Activated CD4-positive, alpha-beta memory T cell treated with anti-CD3 and anti-CD28 coated beads, Interleukin-2, amount 10 ng/mL, durations not matched to agents 7 days and 5 days (primary cell): ENCODE measurements around the gene MCFD2. TPM values are rescaled to one million over a fixed set of nuclear protein-coding genes. Genes with fewer than 3 reads are reported as not detected.
"Not testable (repeated sequence)": the region's sequence is repeated elsewhere in the genome, so short reads cannot be mapped to it uniquely, and the experiment has no call there.

ENCODE experiments used
- CTCF ChIA-PET: fragments of 350-600 bp; sonication (Branson Sonifier 250); formaldehyde crosslinking; loops from one replicate; lab custom pipeline; 2021; ENCODE audit warnings: antibody characterized with exemption, inconsistent platforms; lab: Charles Lee
- POLR2A ChIA-PET: fragments of 350-600 bp; sonication (Branson Sonifier 250); formaldehyde crosslinking; loops from one replicate; lab custom pipeline; 2021; ENCODE audit warnings: antibody characterized with exemption; lab: Charles Lee
- DNase-seq: peaks from one replicate; pipeline ENCODE4 v3.0.0-alpha.2; 2020
- H3K27ac Mint-ChIP-seq: one replicate; pipeline ENCODE4 v1.8.0; 2021; ENCODE audit warnings: mild to moderate bottlenecking, mixed read lengths
- H3K27me3 Mint-ChIP-seq: one replicate; pipeline ENCODE4 v1.8.0; 2021; ENCODE audit warnings: mixed read lengths
- H3K36me3 Mint-ChIP-seq: one replicate; pipeline ENCODE4 v1.8.0; 2021; ENCODE audit warnings: low read depth, mixed read lengths
- H3K4me1 Mint-ChIP-seq: one replicate; pipeline ENCODE4 v1.8.0; 2021; ENCODE audit warnings: mixed read lengths
- H3K4me3 Mint-ChIP-seq: one replicate; pipeline ENCODE4 v1.8.0; 2021; ENCODE audit warnings: mild to moderate bottlenecking, mixed read lengths
- H3K9me3 Mint-ChIP-seq: one replicate; pipeline ENCODE4 v1.8.0; 2021; ENCODE audit warnings: mixed read lengths
- total RNA-seq, 2 experiments: library from RNA; stranded (reverse); gene quantifications; one replicate each; pipeline ENCODE4 v1.2.3, GENCODE V29; 2021

MCFD2 gene
- total RNA-seq, 2 experiments from 2014 or later, result 48.4 to 48.8 TPM

DNA sequence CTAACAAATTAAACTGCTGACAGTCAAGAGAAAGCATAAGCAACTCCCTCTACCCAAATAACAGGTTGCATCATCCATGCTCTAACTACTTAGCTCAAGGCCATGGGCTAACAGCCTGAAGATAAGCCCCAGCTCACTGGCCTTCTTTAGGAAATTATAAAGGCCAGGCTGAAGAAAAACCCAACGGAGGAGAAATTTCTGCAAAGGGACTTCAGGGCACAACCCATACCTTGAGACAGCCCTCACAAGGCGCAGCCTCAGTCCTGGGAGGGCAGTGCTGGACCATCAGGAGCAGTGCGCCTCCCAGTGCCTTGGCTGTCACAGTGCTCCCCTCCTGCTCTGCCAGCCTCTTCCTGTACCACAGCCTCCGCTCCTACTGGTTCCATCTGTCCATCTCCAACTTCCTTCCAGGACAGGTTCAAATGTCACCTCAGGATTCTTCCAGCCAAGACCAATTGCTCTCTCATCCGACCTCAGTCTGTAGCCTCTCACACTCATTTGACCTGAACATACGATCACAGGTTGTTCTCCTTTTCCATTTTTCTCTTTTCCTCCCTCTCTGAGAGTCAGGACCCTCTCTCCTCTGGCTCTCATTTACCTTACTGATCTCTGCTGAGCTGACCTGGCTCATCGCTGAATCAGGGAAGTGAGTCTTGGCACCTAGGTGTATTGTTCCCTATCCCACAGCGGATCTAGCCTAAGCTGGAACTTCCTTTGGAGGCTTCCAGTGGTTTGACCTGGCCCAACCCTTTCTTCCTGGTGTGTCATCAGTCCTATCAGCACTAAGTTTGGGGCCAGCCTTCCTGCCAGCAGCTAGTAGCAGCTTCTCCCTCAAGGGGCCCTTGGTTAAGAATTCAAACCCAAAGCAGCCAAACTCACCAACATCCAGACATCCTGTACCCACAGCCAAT is 1.9 kb downstream of the MCFD2 start:
- Mint-ChIP-seq H3K4me1 (peaks cover 62% of the 10 kb centered on the region), H3K27me3 (peaks cover 8% of the 10 kb centered on the region), H3K27ac (no peak overlapping the region), H3K9me3 (no peaks in the 10 kb centered on the region), H3K36me3 (peaks cover 23% of the 10 kb centered on the region), H3K4me3 (no peak overlapping the region)
- DNase-seq, result no peak
- POLR2A ChIA-PET, result no interaction called here
- CTCF ChIA-PET, result interaction anchor here (1.1 kb wide), 1 partner anchor 24 kb away, joined by 3 read pairs; no protein-coding TSS in a partner anchor

DNA sequence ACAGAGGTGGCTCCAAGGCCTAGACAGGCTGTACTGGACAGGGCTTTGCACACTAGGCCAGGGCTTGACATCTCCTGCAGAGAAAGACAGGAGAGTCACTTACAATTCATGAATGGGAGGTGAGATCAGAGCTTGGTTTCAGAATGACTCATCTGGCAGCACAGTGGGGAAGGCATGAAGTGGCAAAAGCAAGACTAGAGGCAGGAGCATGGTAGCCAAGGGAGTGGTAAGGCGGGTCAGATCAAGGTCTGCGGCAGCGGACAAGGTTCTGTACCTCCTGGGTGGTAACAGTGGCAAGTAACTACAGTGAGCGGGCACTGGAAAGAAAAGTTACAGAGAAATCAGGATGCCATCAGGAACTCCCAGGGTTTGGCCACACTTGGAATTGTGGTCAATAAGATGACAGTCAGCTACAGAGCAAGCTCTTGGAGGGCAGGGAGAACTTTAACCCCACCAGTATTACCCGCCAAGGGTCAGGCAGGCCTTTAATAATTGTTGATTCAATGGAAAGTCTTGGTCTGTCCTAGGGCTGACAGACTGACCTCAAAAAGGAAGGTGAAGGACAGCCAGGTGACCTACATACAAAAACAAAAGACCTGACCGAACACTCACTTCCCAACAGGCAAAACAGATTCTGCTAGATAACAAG is 5.7 kb downstream of the MCFD2 start:
- Mint-ChIP-seq H3K27me3 (no peaks in the 10 kb centered on the region), H3K9me3 (no peaks in the 10 kb centered on the region), H3K4me1 (peaks cover 38% of the 10 kb centered on the region), H3K36me3 (peaks cover 52% of the 10 kb centered on the region), H3K27ac (peak overlapping the region; percentile 1), H3K4me3 (no peak overlapping the region)
- ChIA-PET POLR2A (no interaction called here), CTCF (interaction anchor here (0.5 to 1.0 kb wide), 3 partner anchors 9 to 253 kb away, joined by 4 to 5 read pairs (median 5); no protein-coding TSS in a partner anchor)
- peak; percentile 61 for DNase-seq

DNA sequence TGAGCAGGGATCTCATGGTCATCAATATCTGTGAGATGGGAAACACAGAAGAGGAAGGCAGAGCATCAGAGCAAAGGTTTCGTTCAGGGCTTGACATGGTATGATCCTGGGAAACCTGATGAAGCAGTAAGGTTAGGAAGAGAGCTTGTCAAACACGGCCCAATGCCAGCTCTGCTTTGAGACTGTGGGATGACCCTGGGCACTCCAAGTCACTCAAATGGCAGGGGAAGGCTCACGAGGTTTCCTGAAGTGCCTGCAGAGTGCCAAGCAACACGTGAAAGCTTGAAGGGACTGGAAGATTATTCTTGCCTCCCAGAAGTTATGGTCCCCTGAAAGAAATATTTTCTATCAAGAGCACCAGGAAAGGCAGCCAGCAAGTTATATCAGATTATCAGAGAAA is 6.5 kb downstream of the MCFD2 start:
- ChIA-PET POLR2A (no interaction called here), CTCF (interaction anchor here (0.5 to 1.5 kb wide), 4 partner anchors 10 to 252 kb away, joined by 4 to 5 read pairs (median 5); no protein-coding TSS in a partner anchor)
- Mint-ChIP-seq H3K27me3 (no peaks in the 10 kb centered on the region), H3K9me3 (no peaks in the 10 kb centered on the region), H3K4me3 (no peak overlapping the region), H3K27ac (no peak overlapping the region), H3K36me3 (peaks cover 57% of the 10 kb centered on the region), H3K4me1 (peaks cover 30% of the 10 kb centered on the region)
- no peak for DNase-seq

DNA sequence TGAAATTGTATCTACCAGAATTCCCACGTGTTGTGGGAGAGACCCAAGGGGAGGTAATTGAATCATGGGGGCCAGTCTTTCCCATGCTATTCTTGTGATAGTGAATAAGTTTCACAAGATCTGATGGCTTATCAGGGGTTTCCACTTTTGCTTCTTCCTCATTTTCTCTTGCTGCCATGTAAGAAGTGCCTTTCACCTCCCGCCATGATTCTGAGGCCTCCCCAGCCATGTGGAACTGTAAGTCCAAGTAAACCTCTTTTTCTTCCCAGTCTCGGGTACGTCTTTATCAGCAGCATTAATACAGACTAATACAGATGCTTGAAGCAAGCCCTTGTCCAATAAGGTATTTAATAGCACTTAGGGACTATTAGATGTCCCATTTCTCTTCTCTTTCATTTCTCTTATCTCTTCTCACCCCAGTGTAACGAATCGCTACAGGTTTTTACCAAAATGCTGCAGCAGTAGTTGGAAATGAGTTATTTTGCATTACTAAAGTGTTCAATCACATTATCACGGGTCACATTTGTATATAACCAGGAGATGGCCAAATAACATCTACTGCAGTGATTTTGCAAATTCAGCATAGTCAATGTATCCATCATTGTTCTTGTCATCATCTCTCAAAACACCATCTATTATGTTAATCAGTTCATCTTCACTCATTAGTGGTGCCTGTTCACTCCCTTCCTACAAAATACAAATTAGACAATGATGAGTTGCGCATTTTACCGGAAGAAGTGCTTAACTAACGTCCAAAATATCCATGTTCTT is 10.5 kb downstream of the MCFD2 start:
- CTCF ChIA-PET, H3K27me3 Mint-ChIP-seq, DNase-seq, H3K27ac Mint-ChIP-seq, H3K9me3 Mint-ChIP-seq, POLR2A ChIA-PET, H3K4me3 Mint-ChIP-seq: not testable (repeated sequence)
- Mint-ChIP-seq H3K4me1 (peaks cover 16% of the 10 kb centered on the region), H3K36me3 (peaks cover 42% of the 10 kb centered on the region)

DNA sequence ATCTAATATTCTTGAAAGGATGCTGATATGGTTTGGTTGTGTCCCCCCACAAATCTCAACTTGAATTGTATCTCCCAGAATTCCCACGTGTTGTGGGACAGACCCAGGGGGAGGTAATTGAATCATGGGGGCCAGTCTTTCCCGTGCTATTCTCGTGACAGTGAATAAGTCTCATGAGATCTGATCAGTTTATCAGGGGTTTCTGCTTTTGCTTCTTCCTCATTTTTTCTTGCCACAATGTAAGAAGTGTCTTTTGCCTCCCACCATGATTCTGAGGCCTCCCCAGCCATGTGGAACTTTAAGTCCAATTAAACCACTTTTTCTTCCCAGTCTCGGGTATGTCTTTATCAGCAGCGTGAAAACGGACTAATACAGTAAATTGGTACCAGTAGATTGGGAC is 12.6 kb downstream of the MCFD2 start:
- DNase-seq, POLR2A ChIA-PET, H3K27me3 Mint-ChIP-seq, H3K4me1 Mint-ChIP-seq, H3K9me3 Mint-ChIP-seq, CTCF ChIA-PET, H3K4me3 Mint-ChIP-seq, H3K27ac Mint-ChIP-seq: not testable (repeated sequence)
- peaks cover 28% of the 10 kb centered on the region for H3K36me3 Mint-ChIP-seq

DNA sequence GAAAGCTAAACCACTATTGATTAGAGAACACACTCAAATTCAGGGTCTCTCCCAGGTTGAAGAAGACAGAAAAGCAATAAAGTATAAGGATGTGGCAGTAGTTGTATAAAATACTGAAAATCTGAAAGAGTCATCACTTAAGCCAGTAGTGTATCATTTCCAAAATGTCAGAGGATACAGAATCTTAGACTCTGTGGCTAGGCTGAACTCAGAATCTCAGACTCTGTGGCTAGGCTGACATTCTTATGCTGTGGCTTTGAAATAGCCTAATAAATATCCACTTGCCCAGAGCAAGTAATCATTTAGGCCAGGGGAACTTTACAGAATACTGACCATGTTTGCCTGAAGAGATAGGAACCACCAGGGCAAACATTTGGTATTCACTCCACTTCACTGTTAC is 13.1 kb downstream of the MCFD2 start:
- peaks cover 24% of the 10 kb centered on the region for H3K36me3 Mint-ChIP-seq
- ChIA-PET POLR2A (no interaction called here), CTCF (no interaction called here)
- no peak overlapping the region for H3K27ac Mint-ChIP-seq
- H3K27me3 Mint-ChIP-seq, result no peaks in the 10 kb centered on the region
- no peaks in the 10 kb centered on the region for H3K9me3 Mint-ChIP-seq
- no peak overlapping the region for H3K4me3 Mint-ChIP-seq
- H3K4me1 Mint-ChIP-seq, result no peaks in the 10 kb centered on the region
- no peak for DNase-seq

DNA sequence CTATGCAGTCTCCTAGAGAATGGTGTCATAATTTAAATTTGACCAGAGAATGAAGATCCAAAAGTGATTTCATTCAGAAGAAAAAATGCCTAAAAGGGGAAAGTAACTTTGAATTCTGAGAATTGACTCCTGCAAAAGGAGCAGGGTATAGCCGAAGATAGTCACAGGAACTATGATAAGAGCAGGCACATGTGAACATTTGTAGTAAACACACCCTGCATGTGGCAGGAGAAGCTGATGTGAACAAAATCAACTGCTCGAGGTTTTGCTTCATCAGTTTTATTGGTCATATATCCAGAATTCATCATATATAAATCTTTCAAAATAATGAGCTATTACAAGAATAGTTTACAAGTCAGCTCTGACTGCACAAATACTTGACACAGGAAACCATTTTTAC is 14.0 kb downstream of the MCFD2 start:
- ChIA-PET POLR2A (no interaction called here), CTCF (no interaction called here)
- no peak overlapping the region for H3K4me3 Mint-ChIP-seq
- no peaks in the 10 kb centered on the region for H3K9me3 Mint-ChIP-seq
- no peaks in the 10 kb centered on the region for H3K4me1 Mint-ChIP-seq
- H3K27ac Mint-ChIP-seq, result no peak overlapping the region
- H3K27me3 Mint-ChIP-seq, result no peaks in the 10 kb centered on the region
- peaks cover 16% of the 10 kb centered on the region for H3K36me3 Mint-ChIP-seq
- DNase-seq, result no peak

DNA sequence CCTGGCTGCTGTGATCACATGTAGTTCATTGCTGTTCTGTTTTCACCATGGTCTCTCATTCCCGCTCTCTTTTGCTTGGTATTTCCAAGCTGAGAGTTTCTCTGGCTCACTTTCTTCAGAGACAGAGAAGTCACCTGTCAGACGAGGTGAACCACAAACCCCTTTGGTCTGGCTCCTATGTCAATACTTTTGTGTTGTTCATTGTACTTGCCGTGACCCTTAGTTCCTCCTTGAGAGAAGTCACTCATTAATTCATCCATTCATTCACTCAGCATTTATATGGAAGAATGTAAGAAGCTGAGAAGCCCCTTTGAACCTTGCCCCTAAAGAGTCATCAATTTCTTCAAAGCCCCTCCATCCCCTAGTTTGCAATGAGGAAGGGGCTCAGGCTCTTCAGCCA is 15.2 kb downstream of the MCFD2 start:
- Mint-ChIP-seq H3K36me3 (peaks cover 9% of the 10 kb centered on the region), H3K4me3 (no peak overlapping the region), H3K9me3 (no peaks in the 10 kb centered on the region), H3K4me1 (no peaks in the 10 kb centered on the region), H3K27me3 (no peaks in the 10 kb centered on the region), H3K27ac (no peak overlapping the region)
- ChIA-PET CTCF (no interaction called here), POLR2A (no interaction called here)
- no peak for DNase-seq

DNA sequence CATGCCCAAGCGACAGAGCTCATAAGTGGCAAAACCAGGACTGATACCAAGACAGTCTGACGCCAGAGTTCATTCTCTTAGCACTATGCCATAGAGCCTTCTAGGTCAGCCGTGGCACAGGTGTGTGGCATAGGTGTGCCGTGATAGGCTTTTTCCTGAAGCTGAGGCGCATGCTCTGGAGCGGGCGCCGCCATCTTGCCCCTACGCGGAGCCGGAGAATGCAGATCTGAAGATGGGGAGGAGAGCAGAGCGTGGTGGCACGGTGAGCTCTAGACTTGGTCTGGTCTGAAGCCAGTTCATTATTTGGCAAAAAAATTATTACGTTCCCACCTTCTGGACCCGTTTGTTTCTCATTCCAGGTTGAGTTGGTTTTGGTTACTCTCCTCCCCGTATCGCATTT is 16.6 kb downstream of the MCFD2 start:
- Mint-ChIP-seq H3K9me3 (no peaks in the 10 kb centered on the region), H3K36me3 (no peaks in the 10 kb centered on the region), H3K4me1 (no peaks in the 10 kb centered on the region), H3K4me3 (no peak overlapping the region), H3K27me3 (no peaks in the 10 kb centered on the region), H3K27ac (no peak overlapping the region)
- POLR2A ChIA-PET, result no interaction called here
- DNase-seq, result no peak
- CTCF ChIA-PET, result no interaction called here

DNA sequence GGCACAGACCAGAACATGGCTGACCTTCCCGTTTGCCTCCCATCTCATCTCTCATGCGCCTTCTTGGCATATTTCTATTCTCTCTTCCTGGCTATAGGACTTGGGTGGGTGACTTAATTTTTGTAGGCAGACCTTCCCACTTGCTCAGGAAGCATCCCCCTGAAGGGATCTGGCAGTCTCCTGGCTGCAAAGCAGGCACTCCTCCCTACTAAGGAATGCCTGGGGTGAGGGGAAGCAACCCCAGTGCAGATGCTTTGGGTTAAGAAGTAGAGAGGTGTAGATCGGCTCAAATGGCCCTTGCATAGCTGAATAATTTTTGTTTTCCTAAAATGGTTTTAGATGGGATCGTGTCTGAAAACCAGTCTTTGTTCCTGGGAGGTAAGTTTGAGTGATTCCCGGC is 17.6 kb downstream of the MCFD2 start:
- ChIA-PET CTCF (no interaction called here), POLR2A (no interaction called here)
- Mint-ChIP-seq H3K27ac (no peak overlapping the region), H3K4me3 (no peak overlapping the region), H3K36me3 (no peaks in the 10 kb centered on the region), H3K9me3 (no peaks in the 10 kb centered on the region), H3K4me1 (no peaks in the 10 kb centered on the region), H3K27me3 (no peaks in the 10 kb centered on the region)
- DNase-seq, result no peak

DNA sequence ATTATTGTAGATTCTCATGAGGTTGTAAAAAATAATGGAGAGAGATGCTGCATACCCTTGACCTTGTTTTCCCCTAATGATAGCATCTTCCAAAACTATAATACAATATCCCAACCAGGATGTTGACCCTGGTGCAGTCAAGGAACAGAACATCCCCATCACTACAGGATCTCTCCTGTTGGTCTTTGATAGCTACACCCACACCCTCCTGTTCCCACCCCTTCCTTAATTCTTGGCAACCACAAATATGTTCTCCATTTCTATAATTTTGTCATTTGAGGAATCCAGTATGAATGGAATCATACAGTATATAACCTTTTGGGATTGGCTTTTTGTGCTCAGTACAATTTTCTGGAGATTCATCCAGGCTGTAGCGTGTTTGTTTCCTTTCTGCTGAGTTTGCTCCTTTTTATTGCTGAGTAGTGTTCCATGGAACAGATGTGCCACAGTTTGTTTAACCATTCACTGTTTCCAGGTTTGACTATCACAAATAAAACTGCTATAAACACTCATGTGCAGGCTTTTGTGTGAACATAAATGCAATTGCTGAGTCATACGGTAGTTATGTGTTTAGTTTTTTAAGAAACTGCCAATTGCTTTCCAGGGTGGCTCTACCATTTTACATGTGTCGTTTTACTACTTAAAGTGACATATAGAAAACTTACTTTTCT is 22.2 kb downstream of the MCFD2 start:
- no peaks in the 10 kb centered on the region for H3K4me1 Mint-ChIP-seq
- no peak overlapping the region for H3K27ac Mint-ChIP-seq
- H3K36me3 Mint-ChIP-seq, result no peaks in the 10 kb centered on the region
- H3K9me3 Mint-ChIP-seq, result no peaks in the 10 kb centered on the region
- POLR2A ChIA-PET, result no interaction called here
- CTCF ChIA-PET, result no interaction called here
- H3K4me3 Mint-ChIP-seq, result no peak overlapping the region
- no peak for DNase-seq
- H3K27me3 Mint-ChIP-seq, result peaks cover 2% of the 10 kb centered on the region

DNA sequence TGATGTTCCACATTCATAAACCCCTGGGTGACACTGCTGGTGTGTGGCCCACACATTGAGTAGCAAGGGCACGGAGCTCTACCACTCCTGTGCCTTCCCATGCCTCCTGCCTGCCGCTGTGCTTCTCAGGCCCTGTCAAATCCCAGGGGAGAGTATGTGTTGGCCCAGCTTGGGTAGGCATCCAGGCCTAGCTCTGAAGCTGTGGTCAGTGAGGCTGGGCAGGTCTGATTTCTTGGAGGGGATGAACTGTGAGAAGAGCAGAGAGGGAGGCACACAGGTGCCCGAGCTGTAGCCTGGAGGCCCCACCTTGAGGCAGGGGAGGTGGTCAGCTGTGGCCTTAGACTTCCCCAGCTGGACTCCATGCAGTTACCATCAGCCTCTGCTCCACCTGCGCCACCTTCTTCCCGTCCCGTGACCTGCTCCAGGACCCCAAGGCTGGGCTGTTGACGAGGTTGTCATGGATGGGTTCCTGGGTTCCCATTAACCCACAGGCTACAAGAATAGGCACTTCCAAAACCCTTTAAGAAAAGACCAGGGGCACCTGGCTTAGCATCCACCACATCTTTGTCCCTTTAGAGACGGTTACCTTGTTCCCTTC is 23.6 kb downstream of the MCFD2 start:
- Mint-ChIP-seq H3K4me3 (no peak overlapping the region), H3K27me3 (peaks cover 3% of the 10 kb centered on the region), H3K27ac (no peak overlapping the region), H3K9me3 (no peaks in the 10 kb centered on the region), H3K36me3 (no peaks in the 10 kb centered on the region), H3K4me1 (no peaks in the 10 kb centered on the region)
- DNase-seq, result no peak
- POLR2A ChIA-PET, result no interaction called here
- CTCF ChIA-PET, result no interaction called here
